Activated naive CD8-positive, alpha-beta T cell treated with anti-CD3 and anti-CD28 coated beads for 36 hours (primary cell): ENCODE results near the gene GLB1L2. TPM values are rescaled to one million over a fixed set of nuclear protein-coding genes. Genes with fewer than 3 reads are reported as not detected.

Experiments
- DNase-seq: peaks from one replicate; pipeline ENCODE4 v3.0.0; 2021
- H3K27ac Mint-ChIP-seq: one replicate; pipeline ENCODE4 v1.8.0; 2022; ENCODE audit warnings: mild to moderate bottlenecking, moderate library complexity, mixed read lengths
- H3K27me3 Mint-ChIP-seq: one replicate; pipeline ENCODE4 v1.8.0; 2022; ENCODE audit warnings: mild to moderate bottlenecking, mixed read lengths
- H3K36me3 Mint-ChIP-seq: one replicate; pipeline ENCODE4 v1.8.0; 2021; ENCODE audit warnings: mild to moderate bottlenecking, mixed read lengths
- H3K4me1 Mint-ChIP-seq: one replicate; pipeline ENCODE4 v1.8.0; 2021; ENCODE audit warnings: mixed read lengths
- H3K4me3 Mint-ChIP-seq: one replicate; pipeline ENCODE4 v1.8.0; 2022; ENCODE audit warnings: mild to moderate bottlenecking, moderate library complexity, mixed read lengths
- H3K9me3 Mint-ChIP-seq: one replicate; pipeline ENCODE4 v1.8.0; 2022; ENCODE audit warnings: mixed read lengths
- total RNA-seq, 2 experiments: library from RNA; stranded (reverse); gene quantifications; one replicate each; pipeline ENCODE4 v1.2.3, GENCODE V29; 2021

The GLB1L2 gene
- total RNA-seq, 2 experiments from 2014 or later = 9.1 to 9.3 TPM

DNA sequence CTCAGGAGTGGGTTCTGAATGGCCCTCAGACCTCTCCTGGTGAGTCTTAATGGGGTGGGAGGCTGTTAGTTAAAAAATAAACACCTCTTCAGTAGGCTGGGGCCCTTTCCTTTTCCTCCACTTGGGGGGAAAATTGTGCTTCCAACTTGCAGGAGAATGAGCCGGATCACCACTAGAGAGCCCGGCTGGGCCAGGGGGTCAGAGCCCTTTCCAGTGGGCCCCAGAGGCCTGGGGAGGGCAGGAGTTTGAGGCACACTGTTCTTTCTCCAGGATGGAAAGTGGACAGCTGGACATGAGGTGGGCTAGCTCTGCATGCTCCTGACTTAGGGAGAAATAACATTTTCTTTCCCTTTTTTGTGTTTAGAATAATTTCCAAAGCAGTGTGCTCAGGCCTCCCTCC is 47.5 kb downstream of the GLB1L2 start:
- Mint-ChIP-seq H3K27me3 (no peaks in the 10 kb centered on the region), H3K27ac (no peak overlapping the region)

DNA sequence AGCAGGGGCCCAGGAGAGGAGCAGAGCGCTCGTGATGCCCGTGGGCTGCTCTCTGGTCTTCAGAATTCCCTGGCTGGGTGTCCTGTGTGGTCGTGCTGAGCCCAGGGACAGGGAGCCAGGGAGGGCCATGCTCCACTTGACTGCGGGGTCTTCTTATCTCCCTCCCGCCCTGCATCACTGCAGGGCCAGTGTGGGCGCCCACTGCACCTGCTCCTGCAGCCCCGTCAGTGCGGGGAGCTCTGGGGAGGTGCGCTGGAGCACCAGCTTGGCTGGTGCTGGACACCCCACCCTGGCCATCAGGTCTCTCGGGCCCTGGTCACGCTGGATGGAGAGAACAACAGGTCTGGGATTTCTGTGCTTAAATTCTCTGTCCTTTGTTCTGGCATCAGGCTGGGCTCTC is 48.4 kb downstream of the GLB1L2 start:
- Mint-ChIP-seq H3K4me1 (no peaks in the 10 kb centered on the region), H3K36me3 (no peaks in the 10 kb centered on the region), H3K9me3 (no peaks in the 10 kb centered on the region), H3K27ac (no peak overlapping the region), H3K27me3 (peaks cover 6% of the 10 kb centered on the region), H3K4me3 (no peak overlapping the region)
- DNase-seq = no peak

More for the DNA sequence above, 47.5 kb downstream of the GLB1L2 start:
- no peak for DNase-seq
- no peaks in the 10 kb centered on the region for H3K9me3 Mint-ChIP-seq
- no peaks in the 10 kb centered on the region for H3K36me3 Mint-ChIP-seq
- no peaks in the 10 kb centered on the region for H3K4me1 Mint-ChIP-seq
- H3K4me3 Mint-ChIP-seq = no peak overlapping the region

DNA sequence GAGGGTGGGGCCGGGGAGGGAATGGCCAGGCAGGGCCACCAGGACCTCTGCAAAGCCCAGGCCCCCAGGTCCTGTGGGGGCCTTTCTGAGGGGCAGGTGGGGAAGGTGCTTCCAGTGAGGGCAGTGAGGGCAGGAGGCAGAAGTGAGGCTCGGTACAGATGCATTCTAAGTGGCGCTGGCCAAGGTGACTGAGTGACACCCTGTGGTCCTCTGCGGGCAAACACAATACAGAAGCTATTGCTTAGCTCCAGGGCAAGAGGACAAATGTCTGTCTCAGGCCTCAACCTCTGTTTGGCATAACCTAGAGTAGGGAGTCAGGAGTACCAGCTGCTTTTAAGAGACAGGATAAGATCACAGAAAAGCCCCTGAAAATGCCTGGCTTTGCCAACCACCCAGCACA is 49.0 kb downstream of the GLB1L2 start:
- Mint-ChIP-seq H3K27me3 (peaks cover 12% of the 10 kb centered on the region), H3K4me3 (no peak overlapping the region)
- no peak for DNase-seq

DNA sequence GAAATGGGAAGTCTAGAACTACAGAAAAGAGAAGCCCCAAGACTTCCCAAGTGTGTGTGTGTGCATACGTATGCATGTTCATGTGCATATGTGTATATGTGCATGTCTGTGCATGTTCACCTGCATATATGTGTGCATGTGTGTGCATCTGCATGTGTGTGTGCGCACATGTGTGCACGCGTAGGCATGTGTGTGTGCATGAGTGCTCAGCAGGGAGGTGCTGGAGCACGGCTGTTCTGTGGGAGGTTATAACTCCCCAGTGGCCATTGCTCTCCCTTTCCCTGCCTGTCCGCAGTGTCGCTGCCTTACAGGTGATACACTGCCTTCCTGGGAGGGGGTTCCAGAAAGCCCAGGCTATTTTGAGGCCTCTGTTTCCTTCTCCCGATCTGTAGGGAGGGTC is 50.5 kb downstream of the GLB1L2 start:
- H3K27me3 Mint-ChIP-seq = peaks cover 23% of the 10 kb centered on the region
- H3K4me1 Mint-ChIP-seq = peaks cover 9% of the 10 kb centered on the region
- DNase-seq = no peak
- no peak overlapping the region for H3K4me3 Mint-ChIP-seq
- H3K36me3 Mint-ChIP-seq = no peaks in the 10 kb centered on the region
- no peaks in the 10 kb centered on the region for H3K9me3 Mint-ChIP-seq
- H3K27ac Mint-ChIP-seq = no peak overlapping the region

More for the DNA sequence above, 49.0 kb downstream of the GLB1L2 start:
- no peak overlapping the region for H3K27ac Mint-ChIP-seq
- no peaks in the 10 kb centered on the region for H3K36me3 Mint-ChIP-seq
- no peaks in the 10 kb centered on the region for H3K4me1 Mint-ChIP-seq
- H3K9me3 Mint-ChIP-seq = no peaks in the 10 kb centered on the region

DNA sequence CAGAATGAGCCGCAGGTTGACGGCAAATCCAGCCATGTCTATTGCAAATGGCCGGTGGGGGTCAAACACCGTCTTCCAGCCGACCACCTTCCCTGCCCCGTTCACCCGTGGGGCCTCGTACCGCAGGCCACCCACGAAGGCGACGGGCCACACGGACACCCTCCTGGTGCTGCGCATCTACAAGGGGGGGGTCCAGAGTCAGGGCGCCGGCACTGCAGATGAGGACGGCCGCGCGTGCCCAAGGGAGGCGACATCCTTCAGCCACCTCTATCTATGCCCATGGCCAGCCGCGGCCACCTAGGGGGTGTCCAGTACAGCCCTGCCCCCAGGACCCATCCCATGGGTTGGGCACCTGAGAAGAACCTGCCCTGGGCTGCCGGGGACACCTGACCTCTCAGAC is 51.0 kb downstream of the GLB1L2 start:
- no peaks in the 10 kb centered on the region for H3K36me3 Mint-ChIP-seq
- peaks cover 10% of the 10 kb centered on the region for H3K4me1 Mint-ChIP-seq
- no peak for DNase-seq
- H3K9me3 Mint-ChIP-seq = no peaks in the 10 kb centered on the region
- no peak overlapping the region for H3K4me3 Mint-ChIP-seq
- peaks cover 25% of the 10 kb centered on the region for H3K27me3 Mint-ChIP-seq
- H3K27ac Mint-ChIP-seq = no peak overlapping the region

DNA sequence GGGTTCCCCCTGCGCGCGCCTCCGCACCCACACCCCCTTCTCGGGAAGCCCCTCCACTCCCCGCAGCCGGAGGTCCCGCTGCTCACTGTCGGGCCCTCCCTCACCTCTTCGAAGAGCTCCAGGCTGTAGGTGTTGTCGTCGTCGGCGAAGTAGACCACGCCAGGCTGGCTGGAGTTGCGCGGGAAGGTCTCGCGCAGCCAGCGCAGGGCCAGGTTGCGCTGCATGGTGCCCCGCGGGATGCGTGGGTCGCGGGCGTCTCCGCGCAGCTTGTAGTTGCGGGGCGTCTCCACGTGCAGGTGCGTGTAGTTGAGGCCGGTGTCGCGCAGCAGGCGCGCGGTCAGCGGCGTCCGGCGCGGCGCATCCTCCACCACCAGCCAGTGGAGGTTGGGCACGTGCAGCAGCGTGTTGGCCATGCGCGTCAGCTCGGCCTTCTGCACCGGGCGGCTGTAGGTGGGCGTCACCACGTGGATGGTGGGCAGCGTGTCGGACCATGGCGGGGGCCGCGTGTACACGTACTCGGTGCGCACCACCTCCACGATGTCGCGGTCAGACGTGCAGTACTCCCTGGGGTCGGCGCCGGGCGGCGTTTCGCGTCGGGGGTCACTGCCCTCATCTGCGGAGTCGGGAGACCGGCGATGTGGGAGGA is 51.9 kb downstream of the GLB1L2 start:
- Mint-ChIP-seq H3K36me3 (no peaks in the 10 kb centered on the region), H3K27me3 (peaks cover 25% of the 10 kb centered on the region)

DNA sequence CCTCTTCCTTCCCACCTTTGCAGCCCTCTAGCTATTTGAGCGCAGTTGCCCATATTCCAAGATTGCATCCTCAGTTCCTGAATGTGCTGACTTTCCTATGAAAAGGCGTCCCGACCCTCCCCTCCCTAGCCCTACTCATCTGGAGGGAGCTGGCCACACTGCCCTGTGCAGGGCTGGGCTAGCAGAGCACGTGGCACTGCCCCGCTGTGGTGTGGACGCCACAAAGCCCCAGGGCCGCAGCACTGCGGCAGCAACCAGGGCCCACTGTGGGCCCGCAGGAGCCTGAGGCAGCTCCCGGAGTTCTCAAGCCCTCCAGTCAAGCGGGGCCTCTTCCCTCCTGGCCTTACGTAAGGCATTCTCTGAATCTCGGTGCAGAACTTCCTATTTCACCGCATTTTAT is 52.6 kb downstream of the GLB1L2 start:
- H3K4me3 Mint-ChIP-seq = no peak overlapping the region
- no peaks in the 10 kb centered on the region for H3K36me3 Mint-ChIP-seq
- H3K9me3 Mint-ChIP-seq = no peaks in the 10 kb centered on the region
- H3K4me1 Mint-ChIP-seq = peaks cover 10% of the 10 kb centered on the region
- peaks cover 25% of the 10 kb centered on the region for H3K27me3 Mint-ChIP-seq
- H3K27ac Mint-ChIP-seq = no peak overlapping the region
- DNase-seq = no peak

More for the DNA sequence above, 51.9 kb downstream of the GLB1L2 start:
- no peak for DNase-seq
- Mint-ChIP-seq H3K27ac (no peak overlapping the region), H3K9me3 (no peaks in the 10 kb centered on the region), H3K4me1 (peaks cover 10% of the 10 kb centered on the region), H3K4me3 (no peak overlapping the region)

DNA sequence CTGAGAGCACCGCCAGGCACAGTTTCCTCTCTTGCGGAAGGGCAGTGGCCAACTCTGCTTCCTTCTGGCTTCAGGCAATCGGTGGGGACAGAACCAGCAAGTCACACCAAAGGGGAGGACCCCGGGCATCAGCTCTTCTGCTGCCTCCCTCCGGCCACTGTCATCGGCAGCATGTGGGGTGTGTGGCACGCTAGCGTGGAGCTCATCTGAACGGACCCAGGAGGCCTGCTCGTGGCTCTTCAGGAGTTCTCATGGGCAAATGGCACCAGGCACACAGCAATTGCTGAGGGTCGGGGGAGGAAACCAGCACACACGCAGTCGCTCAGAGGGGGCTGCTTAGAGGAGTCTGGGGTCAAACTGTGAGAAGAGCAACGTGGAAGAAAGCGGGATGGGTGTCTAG is 53.4 kb downstream of the GLB1L2 start:
- H3K27ac Mint-ChIP-seq = no peak overlapping the region
- no peaks in the 10 kb centered on the region for H3K9me3 Mint-ChIP-seq
- peaks cover 32% of the 10 kb centered on the region for H3K27me3 Mint-ChIP-seq
- no peaks in the 10 kb centered on the region for H3K36me3 Mint-ChIP-seq
- H3K4me1 Mint-ChIP-seq = peaks cover 10% of the 10 kb centered on the region
- no peak overlapping the region for H3K4me3 Mint-ChIP-seq
- DNase-seq = no peak

DNA sequence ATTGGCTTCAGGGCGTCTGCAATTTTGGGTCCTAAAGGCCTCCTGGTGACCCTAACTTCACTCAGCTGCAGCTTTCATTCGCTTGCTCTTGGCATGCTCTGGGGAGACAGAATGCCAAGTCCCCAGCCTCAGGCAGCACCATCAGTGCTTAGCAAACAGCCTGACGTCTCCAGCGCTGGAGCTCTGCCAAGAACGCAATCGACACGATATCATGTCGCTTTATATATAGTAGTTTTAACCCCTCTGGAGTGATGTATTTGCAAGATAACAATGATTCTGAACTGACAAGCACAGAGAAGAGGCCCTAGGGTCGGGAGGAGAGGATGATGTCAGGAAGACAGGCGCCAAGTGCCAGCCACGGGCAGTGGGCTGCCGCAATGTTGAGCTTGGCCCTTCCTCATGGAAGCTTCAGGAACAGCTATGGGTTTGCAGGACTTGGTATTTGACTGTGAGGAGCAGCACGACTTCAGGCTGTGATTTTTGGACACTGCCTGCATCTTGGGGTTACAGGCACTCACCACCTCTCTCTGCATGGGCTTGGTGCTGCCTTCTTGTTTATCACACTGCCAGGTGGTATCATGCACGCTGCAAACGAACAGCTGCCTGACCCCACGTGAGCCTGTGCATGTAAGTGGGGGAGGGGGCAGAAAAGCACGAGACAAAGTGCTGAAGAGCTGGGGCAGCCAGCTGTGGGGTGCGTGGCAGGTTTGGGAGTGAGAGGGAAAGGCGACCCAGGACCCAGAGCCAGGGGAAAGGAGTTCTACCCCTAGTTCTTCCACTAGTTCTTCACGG is 54.2 kb downstream of the GLB1L2 start:
- no peak overlapping the region for H3K27ac Mint-ChIP-seq
- peaks cover 10% of the 10 kb centered on the region for H3K4me1 Mint-ChIP-seq
- H3K36me3 Mint-ChIP-seq = no peaks in the 10 kb centered on the region
- no peak for DNase-seq
- peaks cover 36% of the 10 kb centered on the region for H3K27me3 Mint-ChIP-seq
- H3K9me3 Mint-ChIP-seq = no peaks in the 10 kb centered on the region
- H3K4me3 Mint-ChIP-seq = no peak overlapping the region

DNA sequence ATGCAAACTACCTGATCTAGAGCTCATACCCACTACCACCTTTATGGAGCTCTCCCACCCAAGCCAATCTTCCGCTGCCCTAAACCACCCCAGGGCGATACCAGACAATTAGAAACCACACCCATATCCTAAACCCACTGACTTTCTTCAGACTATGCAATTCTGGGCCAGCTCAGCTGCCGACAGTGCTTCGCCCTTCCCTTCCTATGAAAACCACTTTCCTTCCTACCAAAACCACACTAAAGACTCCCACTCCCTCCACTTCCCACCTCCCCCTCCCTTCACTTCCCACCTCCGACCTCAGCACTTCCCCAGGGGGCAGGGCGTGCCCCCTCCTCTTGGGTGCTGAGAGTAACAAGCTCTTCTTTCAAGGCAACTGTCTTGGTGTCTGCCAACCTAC is 55.2 kb downstream of the GLB1L2 start:
- Mint-ChIP-seq H3K4me3 (no peak overlapping the region), H3K36me3 (no peaks in the 10 kb centered on the region), H3K4me1 (peaks cover 10% of the 10 kb centered on the region), H3K27me3 (peaks cover 36% of the 10 kb centered on the region), H3K27ac (no peak overlapping the region), H3K9me3 (no peaks in the 10 kb centered on the region)
- DNase-seq = no peak

DNA sequence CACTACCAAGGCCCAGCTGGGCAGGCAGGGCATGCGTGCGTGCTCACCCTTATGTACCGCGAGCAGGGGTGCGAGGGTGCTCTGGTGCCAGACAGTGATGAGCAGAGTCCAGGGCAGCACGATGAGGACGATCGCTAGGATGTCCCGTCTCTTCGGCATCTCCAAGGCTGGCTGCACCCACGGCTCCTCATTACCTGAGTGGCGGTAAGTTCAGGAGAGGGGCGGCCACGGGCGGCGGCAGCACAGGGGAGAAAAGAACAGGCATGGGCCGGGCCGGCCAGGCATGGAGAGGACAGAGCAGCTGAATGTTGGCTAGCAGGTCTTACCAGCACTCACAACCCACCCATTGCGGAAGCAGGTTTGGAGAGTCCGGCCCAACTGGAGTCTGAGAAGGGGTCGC is 55.7 kb downstream of the GLB1L2 start:
- H3K27ac Mint-ChIP-seq = no peak overlapping the region
- peaks cover 36% of the 10 kb centered on the region for H3K27me3 Mint-ChIP-seq
- no peaks in the 10 kb centered on the region for H3K36me3 Mint-ChIP-seq
- DNase-seq = no peak
- H3K9me3 Mint-ChIP-seq = no peaks in the 10 kb centered on the region
- peaks cover 10% of the 10 kb centered on the region for H3K4me1 Mint-ChIP-seq
- H3K4me3 Mint-ChIP-seq = no peak overlapping the region

DNA sequence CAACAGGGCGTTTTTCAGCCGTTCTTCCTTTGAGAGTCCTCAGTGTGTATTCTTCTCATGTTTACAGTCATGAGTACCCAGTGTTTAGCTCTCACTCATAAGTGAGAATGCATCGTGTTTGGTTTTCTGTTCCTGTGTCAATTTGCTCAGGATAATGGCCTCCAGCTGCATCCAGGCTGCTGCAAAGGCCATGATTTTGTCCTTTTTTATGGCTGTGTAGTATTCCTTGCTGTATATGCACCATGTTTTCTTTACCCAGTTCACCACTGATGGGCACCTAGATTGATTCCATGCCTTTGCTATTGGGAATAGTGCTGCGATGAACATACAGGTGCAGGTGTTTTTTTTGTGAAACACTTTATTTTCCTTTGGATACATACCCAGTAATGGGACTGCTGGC is 56.8 kb downstream of the GLB1L2 start:
- Mint-ChIP-seq H3K36me3 (no peaks in the 10 kb centered on the region), H3K4me1 (peaks cover 10% of the 10 kb centered on the region), H3K4me3 (no peak overlapping the region), H3K27me3 (peaks cover 36% of the 10 kb centered on the region), H3K9me3 (no peaks in the 10 kb centered on the region), H3K27ac (no peak overlapping the region)
- no peak for DNase-seq

DNA sequence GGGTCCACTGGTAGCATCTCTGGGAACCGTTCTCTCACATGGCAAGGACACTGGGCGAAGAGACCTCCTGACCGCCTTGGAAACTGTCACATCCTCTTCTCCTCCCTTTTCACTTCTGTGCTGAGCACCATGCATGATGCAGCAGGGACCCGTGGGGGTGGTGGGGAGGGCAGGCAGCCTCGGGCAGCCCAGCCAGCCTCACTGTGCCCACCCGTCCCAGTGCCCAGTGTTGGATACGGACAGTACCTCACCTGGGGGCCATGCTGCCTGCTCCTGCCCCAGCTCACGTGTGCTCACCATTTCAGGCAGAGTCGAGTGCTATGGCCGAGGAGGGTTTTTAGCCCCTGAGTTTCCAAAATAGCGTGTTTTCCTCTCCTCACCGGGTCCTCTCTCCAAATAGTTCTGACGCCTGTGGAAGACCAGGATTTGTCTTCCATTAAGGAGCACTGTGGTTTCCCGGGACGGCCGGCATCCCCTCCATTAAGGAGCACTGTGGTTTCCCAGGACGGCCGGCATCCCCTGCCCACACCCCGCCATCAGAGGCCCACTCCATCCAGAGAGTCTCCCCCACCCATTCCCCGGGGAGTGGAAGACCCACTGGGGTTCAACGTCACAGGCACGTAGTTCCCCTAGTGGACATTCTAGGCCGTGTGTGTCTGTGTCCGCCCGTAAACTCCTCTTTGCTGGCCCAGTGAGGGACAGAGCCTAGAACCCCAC is 57.8 kb downstream of the GLB1L2 start:
- no peak overlapping the region for H3K27ac Mint-ChIP-seq
- H3K4me3 Mint-ChIP-seq = no peak overlapping the region
- no peak for DNase-seq
- H3K27me3 Mint-ChIP-seq = peaks cover 35% of the 10 kb centered on the region
- H3K4me1 Mint-ChIP-seq = peaks cover 10% of the 10 kb centered on the region
- no peaks in the 10 kb centered on the region for H3K9me3 Mint-ChIP-seq
- no peaks in the 10 kb centered on the region for H3K36me3 Mint-ChIP-seq

DNA sequence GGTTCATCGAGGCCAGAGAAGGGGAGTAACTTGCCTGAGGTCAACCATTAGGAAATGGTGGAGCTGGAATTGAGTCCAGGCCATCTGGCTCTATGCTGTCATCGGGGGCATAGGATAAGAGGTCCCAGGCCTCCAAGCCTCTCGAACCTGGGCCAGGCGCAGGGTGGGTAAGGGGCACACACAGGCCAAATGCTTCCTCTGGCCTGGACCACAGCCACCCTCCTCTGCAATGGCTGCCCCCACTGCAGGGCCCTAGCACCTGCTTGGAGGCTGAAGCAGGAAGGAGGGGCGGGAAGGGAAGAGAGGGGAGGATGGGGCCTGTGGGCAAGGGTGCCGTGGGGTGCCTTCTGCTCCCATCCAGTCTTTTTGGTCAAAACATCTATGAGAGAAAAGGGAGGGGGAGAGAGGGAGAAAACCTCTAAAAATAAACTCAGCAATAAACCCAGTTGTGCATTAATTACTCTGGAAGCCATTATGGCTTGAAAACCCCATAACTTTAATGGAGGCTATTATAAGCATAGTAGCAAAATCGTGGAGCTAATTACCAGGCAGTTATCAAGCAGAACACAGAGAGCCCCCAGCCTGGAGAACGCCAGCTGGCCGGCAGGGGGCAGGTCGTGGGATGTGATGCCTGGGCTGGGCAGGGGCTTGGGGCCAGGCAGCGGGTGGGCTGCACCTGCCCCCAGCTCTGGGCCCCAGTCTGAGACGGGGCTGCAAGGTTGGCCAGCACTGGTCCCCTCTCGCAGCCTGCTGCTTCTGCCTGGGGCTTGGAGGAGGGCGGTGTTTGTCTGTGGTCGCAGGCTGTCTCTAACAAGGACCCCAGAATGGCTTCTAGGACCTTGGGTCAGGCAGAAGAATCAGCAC is 59.1 kb downstream of the GLB1L2 start:
- Mint-ChIP-seq H3K4me1 (peaks cover 10% of the 10 kb centered on the region), H3K4me3 (no peak overlapping the region), H3K9me3 (no peaks in the 10 kb centered on the region), H3K36me3 (no peaks in the 10 kb centered on the region), H3K27ac (no peak overlapping the region), H3K27me3 (peaks cover 22% of the 10 kb centered on the region)
- DNase-seq = no peak

DNA sequence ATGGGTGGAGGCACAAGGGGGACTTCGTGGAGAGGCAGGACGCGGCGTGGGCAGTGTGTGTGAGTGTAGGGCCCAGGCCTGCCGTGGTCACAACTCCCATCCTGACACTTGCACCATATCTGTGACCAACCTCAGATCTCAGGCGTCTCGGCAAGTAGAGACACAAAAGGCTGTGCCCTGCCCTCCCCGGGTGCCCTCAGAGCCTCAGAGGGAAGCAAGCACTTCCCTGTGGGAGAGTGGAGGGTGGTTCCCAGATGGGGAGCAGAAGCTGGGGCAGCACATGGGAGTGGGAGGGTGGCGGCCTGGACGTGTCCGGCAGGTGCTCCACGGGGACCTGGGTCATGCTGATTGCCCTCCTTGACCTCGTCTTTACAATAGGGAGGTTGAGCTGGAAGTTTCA is 59.9 kb downstream of the GLB1L2 start:
- Mint-ChIP-seq H3K4me1 (peaks cover 7% of the 10 kb centered on the region), H3K9me3 (no peaks in the 10 kb centered on the region), H3K27me3 (peaks cover 19% of the 10 kb centered on the region)

More for the DNA sequence above, 59.9 kb downstream of the GLB1L2 start:
- no peak for DNase-seq
- no peak overlapping the region for H3K4me3 Mint-ChIP-seq
- H3K27ac Mint-ChIP-seq = no peak overlapping the region
- H3K36me3 Mint-ChIP-seq = no peaks in the 10 kb centered on the region
